K562 (cell line): ENCODE results near the gene NFKBIB. TPM values are rescaled to one million over a fixed set of nuclear protein-coding genes. Genes with fewer than 3 reads are reported as not detected.

ENCODE experiments used
- ATAC-seq: fragments of 200-7000 bp; cut with Tn5 transposase; 3 replicates; pipeline ENCODE4 v1.9.1; 2020; ENCODE audit warnings: moderate library complexity
- BruUV-seq: library from RNA; stranded (reverse); fragments of 400-500 nt; replicated peaks from 2 replicates; lab custom pipeline; 2021; lab: Mats Ljungman, UMichigan
- CTCF ChIA-PET: fragments of 300-600 bp; formaldehyde crosslinking; extraction: SDS; loops from one replicate; lab custom pipeline; 2021; ENCODE audit warnings: low intra/inter-chr PET ratio; lab: Yijun Ruan, JAX
- POLR2A ChIA-PET: fragments of 300-600, 350-650 bp; sonication (Branson Sonifier 250); formaldehyde crosslinking; extraction: SDS; loops from one replicate; lab custom pipeline; 2021; ENCODE audit warnings: antibody characterized with exemption, inconsistent platforms; lab: Yijun Ruan, JAX
- DNase-seq, 4 experiments: peaks; one replicate each; pipeline versions ENCODE4 v3.0.0 to v3.0.0-alpha.2; 2011 to 2018; ENCODE audit warnings: low spot score in 3 of 4, mixed read lengths in 3 of 4; ENCODE audit errors: extremely low read depth in 1 of 4
- FAIRE-seq: peaks from 2 replicates; lab custom pipeline; 2011; peaks lifted over from hg19 to GRCh38; lab: Jason Lieb, UNC
- H2AFZ ChIP-seq: 2 replicates; pipeline ENCODE4 v1.6.0; 2011; ENCODE audit warnings: low read depth, low read length, control low read depth, inconsistent platforms
- H3K27ac ChIP-seq: fragments of 200-600 bp; 3 replicates; pipeline ENCODE4 v1.8.0; 2011; ENCODE audit warnings: low read depth, mild to moderate bottlenecking, control low read depth, inconsistent platforms, low read length, moderate library complexity, mixed read lengths; ENCODE audit errors: extremely low read depth
- H3K27me3 ChIP-seq, 2 experiments: fragments of 300-600 bp in 1 of 2; 2 replicates in 1 of 2; 3 replicates in 1 of 2; pipeline versions ENCODE4 v1.6.0 to v1.8.0; 2011; ENCODE audit warnings: inconsistent platforms in 2 of 2, low read length in 2 of 2, mild to moderate bottlenecking in 1 of 2, mixed read lengths in 1 of 2, moderate library complexity in 1 of 2; ENCODE audit not compliant: control insufficient read depth in 2 of 2, insufficient read depth in 2 of 2
- H3K36me3 ChIP-seq: fragments of 300-600 bp; 3 replicates; pipeline ENCODE4 v1.8.0; 2011; ENCODE audit warnings: mild to moderate bottlenecking, low read length, inconsistent platforms; ENCODE audit not compliant: control insufficient read depth, insufficient read depth
- H3K4me1 ChIP-seq, 2 experiments: fragments of 200-600 bp in 1 of 2; replicated peaks in 1 of 2; 2 replicates in 1 of 2; 3 replicates in 1 of 2; pipeline versions ENCODE4 v1.5.1 to v1.8.0; 2011; ENCODE audit warnings: inconsistent platforms in 2 of 2, low read length in 2 of 2, mild to moderate bottlenecking in 1 of 2, mixed read lengths in 1 of 2, moderate library complexity in 1 of 2; ENCODE audit not compliant: control insufficient read depth in 2 of 2, insufficient read depth in 2 of 2
- H3K4me2 ChIP-seq: 2 replicates; pipeline ENCODE4 v1.6.1; 2011; ENCODE audit warnings: low read length, control low read depth, inconsistent platforms, mixed read lengths; ENCODE audit not compliant: insufficient read depth
- H3K4me3 ChIP-seq: fragments of 200-600 bp; sonication (generic), shearing (Covaris generic); 2 replicates; pipeline ENCODE4 v1.5.1; 2016; ENCODE audit warnings: control low read depth, inconsistent platforms
- H3K79me2 ChIP-seq: fragments of 200-600 bp; 3 replicates; pipeline ENCODE4 v1.8.0; 2011; ENCODE audit warnings: low read length, inconsistent platforms; ENCODE audit not compliant: control insufficient read depth, insufficient read depth
- H3K9ac ChIP-seq, 2 experiments: 2 replicates each; pipeline versions ENCODE4 v1.6.0 to v1.6.1; 2011; ENCODE audit warnings: low read depth in 2 of 2, low read length in 2 of 2, control low read depth in 1 of 2, inconsistent platforms in 1 of 2, mild to moderate bottlenecking in 1 of 2, mixed read lengths in 1 of 2; ENCODE audit not compliant: insufficient read depth in 1 of 2
- H3K9me1 ChIP-seq: one replicate; pipeline ENCODE4 v1.6.0; 2011; ENCODE audit warnings: inconsistent platforms, mild to moderate bottlenecking, low read length, moderate library complexity; ENCODE audit not compliant: control insufficient read depth, insufficient read depth
- H3K9me3 ChIP-seq: replicated peaks from 2 replicates; pipeline ENCODE4 v1.5.1; 2011; ENCODE audit warnings: low read depth, low read length, inconsistent platforms; ENCODE audit not compliant: control insufficient read depth, insufficient read depth
- H4K20me1 ChIP-seq: replicated peaks from 2 replicates; pipeline ENCODE4 v1.6.1; 2011; ENCODE audit warnings: low read length, inconsistent platforms, mixed read lengths; ENCODE audit not compliant: control insufficient read depth, insufficient read depth
- ARHGAP35 ChIP-seq: fragments of 450-650 bp; IDR thresholded peaks from 2 replicates; pipeline ENCODE4 v1.6.1; 2018; ENCODE audit not compliant: partially characterized antibody
- CBX5 ChIP-seq: IDR thresholded peaks from 2 replicates; pipeline ENCODE4 v1.6.1; 2014; ENCODE audit warnings: low read depth, borderline replicate concordance
- CTCF ChIP-seq, 3 experiments: IDR thresholded peaks in 2 of 3; conservative IDR thresholded peaks in 1 of 3; 2 replicates each; pipeline ENCODE4 v1.5.1; 2011 to 2012; ENCODE audit warnings: low read length in 3 of 3, mild to moderate bottlenecking in 3 of 3, control low read depth in 2 of 3, improper control_type of control experiment in 1 of 3, inconsistent platforms in 1 of 3, low read depth in 1 of 3, mixed read lengths in 1 of 3, moderate library complexity in 1 of 3; ENCODE audit not compliant: insufficient read depth in 2 of 3
- MXD1 ChIP-seq: fragments of 250-450 bp; sonication (Bioruptor Pico); IDR thresholded peaks from 2 replicates; pipeline ENCODE4 v1.8.0; 2021; ENCODE audit warnings: borderline replicate concordance, mild to moderate bottlenecking, moderate library complexity; ENCODE audit not compliant: poor library complexity, severe bottlenecking
- NR0B1 ChIP-seq: fragments of 450-650 bp; IDR thresholded peaks from one replicate; pipeline ENCODE4 v1.6.1; 2018; ENCODE audit warnings: mild to moderate bottlenecking, moderate library complexity; ENCODE audit not compliant: partially characterized antibody
- SRSF7 ChIP-seq: fragments of 200-400 bp; formaldehyde crosslinking; optimal IDR thresholded peaks from 2 replicates; pipeline ENCODE3; 2017; ENCODE audit warnings: mild to moderate bottlenecking, low read depth, low read length
- THAP12 ChIP-seq: fragments of 250-450 bp; sonication (Bioruptor Pico); IDR thresholded peaks from 2 replicates; pipeline ENCODE4 v1.9.0; 2021; ENCODE audit warnings: mild to moderate bottlenecking, inconsistent platforms
- THRA ChIP-seq: fragments of 450-650 bp; IDR thresholded peaks from 2 replicates; pipeline ENCODE4 v1.6.1; 2017; ENCODE audit warnings: mild to moderate bottlenecking, moderate library complexity
- ZBTB9 ChIP-seq: fragments of 450-650 bp; formaldehyde crosslinking; IDR thresholded peaks from 2 replicates; pipeline ENCODE4 v1.4.0; 2020; ENCODE audit warnings: mild to moderate bottlenecking, moderate library complexity
- ZFP36 ChIP-seq: fragments of 150-350 bp; IDR thresholded peaks from 2 replicates; pipeline ENCODE4 v1.6.1; 2018; ENCODE audit warnings: low read length, low read depth; ENCODE audit not compliant: partially characterized antibody
- WGBS: fragments of 100-300 bp; shearing (Covaris generic); methylation state at CpG from one replicate; pipeline ENCODE4 v1.1.6; 2016; ENCODE audit warnings: low coverage, mixed read lengths; ENCODE audit not compliant: insufficient coverage; ENCODE audit errors: missing lambda C conversion rate; 5-methylcytosine and 5-hydroxymethylcytosine counted together
- in situ Hi-C: fragments of 300-500 bp; cut with MboI; formaldehyde crosslinking; loops from 4 replicates; pipeline ENCODE4 v1.15.0; 2018; ENCODE audit warnings: inconsistent platforms, mixed read lengths
- intact Hi-C: fragments of 100-400 bp; cut with micrococcal nuclease; formaldehyde crosslinking; loops from 2 replicates; pipeline ENCODE4 v1.14.2; 2022
- polyA plus RNA-seq, 8 experiments: library from polyadenylated mRNA; depleted of rRNA in 4 of 8; stranded (reverse) in 5 of 8; unstranded in 3 of 8; fragments of >200 nt; fragmentation: Nextera tagmentation in 2 of 8; fragmentation: Illumina TruSeq in 1 of 8; extraction: Ambion mirVana in 2 of 8; extraction: Trizol in 1 of 8; gene quantifications; 2 replicates each; pipeline versions ENCODE4 v1.2.1 to v1.2.3, GENCODE V29; 2011 to 2014; ENCODE audit warnings: inconsistent platforms in 1 of 8, missing spikeins in 1 of 8
- total RNA-seq, 7 experiments: library from RNA; depleted of rRNA in 6 of 7; stranded (reverse); fragments of >200 nt in 6 of 7; fragmentation: Illumina TruSeq in 2 of 7; extraction: Trizol in 2 of 7; gene quantifications; 2 replicates each; pipeline versions ENCODE4 v1.2.1 to v1.2.3, GENCODE V29; 2011 to 2021; ENCODE audit warnings: low replicate concordance in 1 of 7

The NFKBIB gene
- total and polyA plus RNA-seq, 9 of the 15 experiments (the other 6 are each of a cell fraction or from before 2014, with no cell fraction given) = 1.5 to 44.9 (median 10.4) TPM

- Histone ChIP-seq H3K4me2 (no peak overlapping the region), H3K9me3 (peaks cover 18% of the 10 kb centered on the region), H3K27me3 (no peaks in the 10 kb centered on the region), H4K20me1 (no peaks in the 10 kb centered on the region; the same call in 1 of the 2 replicates), H2AFZ (no peak overlapping the region), H3K9ac (no peak overlapping the region), H3K9me1 (no peaks in the 10 kb centered on the region), H3K79me2 (peaks cover 52% of the 10 kb centered on the region), H3K36me3 (peaks cover 32% of the 10 kb centered on the region), H3K4me1 (peaks cover 0 to 18% of the 10 kb centered on the region in 2 experiments; a peak in 3 of 5 replicates), H3K27ac (no peak overlapping the region), H3K4me3 (peak overlapping the region; percentile 12; the same call in 1 of the 2 replicates)
- peak in 3 of 4 experiments; percentile 20 to 51 (median 32) for DNase-seq
- POLR2A ChIA-PET = interaction anchor here (0.6 to 1.4 kb wide), 3 partner anchors 9 to 69 kb away, joined by 3 to 7 read pairs (median 3); no protein-coding TSS in a partner anchor
- intact Hi-C loops = loop anchor here (5.0 to 10.0 kb wide), 3 partner anchors 100 to 418 kb away; partner anchors contain the start of gene ECH1
- CTCF ChIA-PET = no interaction called here
- 94% methylated on average over 27 of the region's 29 CpGs for WGBS
- no peak for ATAC-seq
- no TSS peak for BruUV-seq
- no peak for FAIRE-seq
- in situ Hi-C loops = no loop called here
- no peak for TF ChIP-seq THRA
- TF ChIP-seq MXD1 = no peak
- no peak for TF ChIP-seq NR0B1
- no peak for TF ChIP-seq SRSF7
- no peak for TF ChIP-seq ARHGAP35
- TF ChIP-seq CBX5 = peak; percentile 17; the same call in 1 of the 2 replicates
- peak; percentile 42 to 51 (median 47); a peak in 4 of 6 replicates for TF ChIP-seq CTCF (IDR thresholded peaks at IDR 0.05 in 2 of 3, conservative IDR thresholded peaks at IDR 0.05 in 1 of 3; ENCODE audit: insufficient read depth in 2 of 3, low read depth in 1 of 3, low read length in 3 of 3)
- TF ChIP-seq ZFP36 = no peak
- no peak for TF ChIP-seq ZBTB9 (CRISPR knock-in tag)
- 0 out of 2 replicates have a peak, but pooled peaks have one; percentile 15 for TF ChIP-seq THAP12 (CRISPR knock-in tag)
These were observed 32.8 kb downstream of the NFKBIB start for GRCh38 chr19:38932425-38933179.
